ENCODE measurements around the gene TMEM219. TPM values are rescaled to one million over a fixed set of nuclear protein-coding genes. Genes with fewer than 3 reads are reported as not detected.

Gene TMEM219
- total and polyA plus RNA-seq, 2 experiments from 2014 or later: 106 to 189 TPM

- no peak for TF ChIP-seq CTCF (IDR thresholded peaks at IDR 0.05; ENCODE audit: poor library complexity)
- no peak for TF ChIP-seq EZH2 (IDR thresholded peaks at IDR 0.05; ENCODE audit: borderline replicate concordance)
- TF ChIP-seq EZH2phosphoT487 (IDR thresholded peaks at IDR 0.05; ENCODE audit: low read depth, severe bottlenecking, unreplicated experiment): no peak
- Histone ChIP-seq H3K36me3 (replicated peaks; ENCODE audit: insufficient read depth, low read depth) (no peaks in the 10 kb centered on the region), H3K79me2 (no peaks in the 10 kb centered on the region), H3K9me2 (replicated peaks; ENCODE audit: insufficient read depth) (no peaks in the 10 kb centered on the region), H2AFZ (no peak overlapping the region), H3K9me3 (ENCODE audit: low read depth) (no peaks in the 10 kb centered on the region), H4K20me1 (ENCODE audit: insufficient read depth, poor library complexity, severe bottlenecking) (no peaks in the 10 kb centered on the region), H3K4me3 (no peak overlapping the region), H3K27me3 (no peaks in the 10 kb centered on the region), H3K27ac (no peak overlapping the region), H3K4me1 (ENCODE audit: insufficient read depth) (no peaks in the 10 kb centered on the region), H3K4me2 (no peak overlapping the region)
- no peak for DNase-seq (ENCODE audit: low spot score)
- 96% methylated on average over 5 of the region's 5 CpGs for WGBS (ENCODE audit: low lambda C conversion rate, missing lambda C conversion rate)
Observed at GRCh38 chr16:29984764-29985147, 22.9 kb downstream of the TMEM219 start.

GRCh38 chr16:29985271-29985811 is 23.5 kb downstream of the TMEM219 start:
- Histone ChIP-seq H3K4me3 (no peak overlapping the region), H2AFZ (no peak overlapping the region), H3K4me2 (no peak overlapping the region), H3K9me3 (ENCODE audit: low read depth) (no peaks in the 10 kb centered on the region), H4K20me1 (ENCODE audit: insufficient read depth, poor library complexity, severe bottlenecking) (no peaks in the 10 kb centered on the region), H3K4me1 (ENCODE audit: insufficient read depth) (no peaks in the 10 kb centered on the region), H3K27me3 (no peaks in the 10 kb centered on the region), H3K9me2 (replicated peaks; ENCODE audit: insufficient read depth) (no peaks in the 10 kb centered on the region), H3K36me3 (replicated peaks; ENCODE audit: insufficient read depth, low read depth) (no peaks in the 10 kb centered on the region), H3K79me2 (no peaks in the 10 kb centered on the region), H3K27ac (no peak overlapping the region)
- 97% methylated on average over 26 of the region's 28 CpGs for WGBS (ENCODE audit: low lambda C conversion rate, missing lambda C conversion rate)
- no peak for DNase-seq (ENCODE audit: low spot score)
- TF ChIP-seq EZH2 (IDR thresholded peaks at IDR 0.05; ENCODE audit: borderline replicate concordance) (no peak), EZH2phosphoT487 (IDR thresholded peaks at IDR 0.05; ENCODE audit: low read depth, severe bottlenecking, unreplicated experiment) (no peak), CTCF (IDR thresholded peaks at IDR 0.05; ENCODE audit: poor library complexity) (no peak)

- H3K9me2 ChIP-seq (replicated peaks; ENCODE audit: insufficient read depth): no peaks in the 10 kb centered on the region
- no peak overlapping the region for H3K4me2 ChIP-seq
- 94% methylated on average over 20 of the region's 20 CpGs for WGBS (ENCODE audit: low lambda C conversion rate, missing lambda C conversion rate)
- H2AFZ ChIP-seq: no peak overlapping the region
- TF ChIP-seq EZH2 (IDR thresholded peaks at IDR 0.05; ENCODE audit: borderline replicate concordance) (no peak), CTCF (IDR thresholded peaks at IDR 0.05; ENCODE audit: poor library complexity) (no peak), EZH2phosphoT487 (IDR thresholded peaks at IDR 0.05; ENCODE audit: low read depth, severe bottlenecking, unreplicated experiment) (no peak)
- H3K36me3 ChIP-seq (replicated peaks; ENCODE audit: insufficient read depth, low read depth): no peaks in the 10 kb centered on the region
- no peaks in the 10 kb centered on the region for H3K4me1 ChIP-seq (ENCODE audit: insufficient read depth)
- DNase-seq (ENCODE audit: low spot score): no peak
- H3K4me3 ChIP-seq: no peak overlapping the region
- no peaks in the 10 kb centered on the region for H3K9me3 ChIP-seq (ENCODE audit: low read depth)
- no peak overlapping the region for H3K27ac ChIP-seq
- H3K79me2 ChIP-seq: no peaks in the 10 kb centered on the region
- no peaks in the 10 kb centered on the region for H4K20me1 ChIP-seq (ENCODE audit: insufficient read depth, poor library complexity, severe bottlenecking)
- H3K27me3 ChIP-seq: no peaks in the 10 kb centered on the region
Observed at GRCh38 chr16:29986231-29986630, 24.4 kb downstream of the TMEM219 start.

GRCh38 chr16:29986931-29987330 is 25.1 kb downstream of the TMEM219 start:
- Histone ChIP-seq H3K4me1 (ENCODE audit: insufficient read depth) (no peaks in the 10 kb centered on the region), H3K27me3 (no peaks in the 10 kb centered on the region), H3K9me3 (ENCODE audit: low read depth) (no peaks in the 10 kb centered on the region), H3K79me2 (no peaks in the 10 kb centered on the region), H4K20me1 (ENCODE audit: insufficient read depth, poor library complexity, severe bottlenecking) (no peaks in the 10 kb centered on the region), H3K4me2 (no peak overlapping the region), H3K9me2 (replicated peaks; ENCODE audit: insufficient read depth) (no peaks in the 10 kb centered on the region), H2AFZ (no peak overlapping the region), H3K27ac (no peak overlapping the region), H3K36me3 (replicated peaks; ENCODE audit: insufficient read depth, low read depth) (no peaks in the 10 kb centered on the region), H3K4me3 (no peak overlapping the region)
- 96% methylated on average over 3 of the region's 5 CpGs for WGBS (ENCODE audit: low lambda C conversion rate, missing lambda C conversion rate)
- DNase-seq (ENCODE audit: low spot score): no peak
- TF ChIP-seq EZH2 (IDR thresholded peaks at IDR 0.05; ENCODE audit: borderline replicate concordance) (no peak), EZH2phosphoT487 (IDR thresholded peaks at IDR 0.05; ENCODE audit: low read depth, severe bottlenecking, unreplicated experiment) (no peak), CTCF (IDR thresholded peaks at IDR 0.05; ENCODE audit: poor library complexity) (no peak)
